Prostate gland (tissue), 2 donors: ENCODE results near the gene MPEG1. TPM values are rescaled to one million over a fixed set of nuclear protein-coding genes. Genes with fewer than 3 reads are reported as not detected.

Source experiments
- DNase-seq: peaks from one replicate; pipeline ENCODE4 v3.0.0-alpha.2; 2019; ENCODE audit warnings: low spot score
- H3K27ac ChIP-seq, 2 donors: fragments of 200-600 bp; sonication (generic); 2 replicates each; pipeline ENCODE4 v1.5.1; 2017 to 2019
- H3K27me3 ChIP-seq: fragments of 200-600 bp; sonication (generic); replicated peaks from 2 replicates; pipeline ENCODE4 v1.5.1; 2019; ENCODE audit not compliant: insufficient read depth
- H3K36me3 ChIP-seq, 2 donors: fragments of 200-600 bp; sonication (generic); 1 replicate in 1 of 2; 2 replicates in 1 of 2; pipeline versions ENCODE4 v1.5.1 to v1.8.1; 2017 to 2019
- H3K4me1 ChIP-seq: fragments of 200-600 bp; sonication (generic); replicated peaks from 2 replicates; pipeline ENCODE4 v1.5.1; 2019
- H3K4me3 ChIP-seq, 2 donors: fragments of 200-600 bp; sonication (generic); 2 replicates each; pipeline ENCODE4 v1.5.1; 2017 to 2019
- H3K9me3 ChIP-seq: fragments of 200-600 bp; sonication (generic); 2 replicates; pipeline ENCODE4 v1.5.1; 2017
- CTCF ChIP-seq, 4 experiments: fragments of 200-600 bp in 2 of 4; fragments of 450-650 bp in 2 of 4; sonication (generic) in 2 of 4; IDR thresholded peaks; 1 replicate in 3 of 4; 2 replicates in 1 of 4; pipeline ENCODE4 v1.5.1; 2016 to 2019; ENCODE audit warnings: antibody characterized with exemption in 4 of 4, mild to moderate bottlenecking in 2 of 4, moderate library complexity in 2 of 4
- POLR2A ChIP-seq: fragments of 450-650 bp; IDR thresholded peaks from one replicate; pipeline ENCODE4 v1.6.1; 2016; ENCODE audit warnings: antibody characterized with exemption, mild to moderate bottlenecking
- POLR2AphosphoS5 ChIP-seq: sonication (generic); formaldehyde crosslinking; IDR thresholded peaks from one replicate; pipeline ENCODE4 v1.6.1; 2017; ENCODE audit warnings: antibody characterized with exemption
- WGBS: methylation state at CpG from one replicate; pipeline ENCODE4 v1.1.5; 2018; 5-methylcytosine and 5-hydroxymethylcytosine counted together
- intact Hi-C: fragments of 100-400 bp; cut with DNase I; formaldehyde crosslinking; loops from one replicate; pipeline ENCODE4 v1.14.2; 2022
- total RNA-seq, 2 donors: library from RNA; depleted of rRNA; stranded (reverse); fragments of >200 nt; gene quantifications; one replicate each; pipeline ENCODE4 v1.1.0, GENCODE V29; 2016

Gene MPEG1
- total RNA-seq, 2 donors from 2014 or later, result 3.2 to 8.2 TPM

- no peak for TF ChIP-seq CTCF (IDR thresholded peaks at IDR 0.05)
- TF ChIP-seq POLR2A, result no peak
- TF ChIP-seq POLR2AphosphoS5, result no peak
- Histone ChIP-seq H3K4me1 (no peaks in the 10 kb centered on the region), H3K27ac (no peak overlapping the region), H3K9me3 (no peaks in the 10 kb centered on the region), H3K36me3 (no peaks in the 10 kb centered on the region), H3K4me3 (no peak overlapping the region), H3K27me3 (no peaks in the 10 kb centered on the region)
- DNase-seq, result no peak
- WGBS, result 48% methylated on average over 8 of the region's 8 CpGs
- intact Hi-C loops, result no loop called here
These were observed 42.6 kb upstream of the MPEG1 start for GRCh38 chr11:59255281-59255680.

DNA sequence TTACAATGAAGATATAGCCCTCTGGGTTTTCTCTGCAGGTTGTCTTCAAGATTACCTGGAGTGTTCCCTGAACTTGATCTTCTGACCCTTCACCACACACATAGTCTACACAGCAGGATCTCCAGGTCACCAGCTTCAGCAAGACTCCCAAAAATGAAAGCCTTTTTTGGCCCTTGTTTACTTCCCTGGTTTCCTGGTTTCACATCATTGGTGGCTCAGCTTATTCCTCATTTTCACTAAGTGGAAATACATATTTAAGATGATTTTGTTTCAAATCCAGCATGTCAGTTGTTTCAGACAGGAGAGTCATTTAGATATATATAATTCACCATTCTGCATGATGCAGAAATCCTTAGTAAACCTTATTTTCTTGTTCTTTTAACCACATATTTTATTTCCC lies 41.6 kb upstream of the MPEG1 start:
- no peak for DNase-seq
- Histone ChIP-seq H3K27me3 (no peaks in the 10 kb centered on the region), H3K9me3 (no peaks in the 10 kb centered on the region), H3K36me3 (no peaks in the 10 kb centered on the region), H3K4me1 (no peaks in the 10 kb centered on the region), H3K4me3 (no peak overlapping the region), H3K27ac (no peak overlapping the region)
- intact Hi-C loops, result no loop called here
- TF ChIP-seq POLR2AphosphoS5 (no peak), POLR2A (no peak), CTCF (IDR thresholded peaks at IDR 0.05) (no peak)

DNA sequence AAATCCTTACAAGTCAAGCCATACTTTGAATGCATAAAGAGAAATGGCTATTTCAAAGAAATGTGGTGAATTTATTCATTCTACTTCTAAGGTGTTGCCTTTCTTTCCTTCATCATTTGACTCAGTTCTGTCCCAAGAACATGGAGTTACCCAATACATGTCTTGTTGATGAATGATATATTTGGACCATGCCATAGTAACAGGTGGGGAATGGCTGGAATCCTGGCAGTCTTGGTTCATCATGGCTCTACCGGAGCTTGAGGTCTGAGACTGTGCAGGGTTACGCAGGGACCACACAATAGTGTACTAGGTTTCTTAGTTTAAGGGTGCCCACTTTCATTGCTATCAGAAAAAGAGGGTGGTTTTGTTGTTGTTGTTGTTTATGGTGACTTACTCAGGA lies 40.3 kb upstream of the MPEG1 start:
- intact Hi-C loops, result no loop called here
- no peaks in the 10 kb centered on the region for H3K9me3 ChIP-seq
- no peak for DNase-seq
- WGBS, result 91% methylated on average over 2 of the region's 2 CpGs
- no peak overlapping the region for H3K4me3 ChIP-seq
- H3K27me3 ChIP-seq, result no peaks in the 10 kb centered on the region
- no peak overlapping the region for H3K27ac ChIP-seq
- no peak for TF ChIP-seq POLR2A
- TF ChIP-seq CTCF (IDR thresholded peaks at IDR 0.05), result no peak
- no peak for TF ChIP-seq POLR2AphosphoS5
- no peaks in the 10 kb centered on the region for H3K4me1 ChIP-seq
- H3K36me3 ChIP-seq, result no peaks in the 10 kb centered on the region

- TF ChIP-seq POLR2AphosphoS5 (no peak), CTCF (IDR thresholded peaks at IDR 0.05) (no peak), POLR2A (no peak)
- Histone ChIP-seq H3K4me1 (no peaks in the 10 kb centered on the region), H3K27ac (no peak overlapping the region), H3K4me3 (no peak overlapping the region), H3K27me3 (no peaks in the 10 kb centered on the region), H3K36me3 (no peaks in the 10 kb centered on the region), H3K9me3 (no peaks in the 10 kb centered on the region)
- no peak for DNase-seq
- whole genome bisulfite sequencing, result 85% methylated on average over 7 of the region's 7 CpGs
- intact Hi-C loops, result no loop called here
These were observed 36.8 kb upstream of the MPEG1 start for GRCh38 chr11:59249535-59249934.

DNA sequence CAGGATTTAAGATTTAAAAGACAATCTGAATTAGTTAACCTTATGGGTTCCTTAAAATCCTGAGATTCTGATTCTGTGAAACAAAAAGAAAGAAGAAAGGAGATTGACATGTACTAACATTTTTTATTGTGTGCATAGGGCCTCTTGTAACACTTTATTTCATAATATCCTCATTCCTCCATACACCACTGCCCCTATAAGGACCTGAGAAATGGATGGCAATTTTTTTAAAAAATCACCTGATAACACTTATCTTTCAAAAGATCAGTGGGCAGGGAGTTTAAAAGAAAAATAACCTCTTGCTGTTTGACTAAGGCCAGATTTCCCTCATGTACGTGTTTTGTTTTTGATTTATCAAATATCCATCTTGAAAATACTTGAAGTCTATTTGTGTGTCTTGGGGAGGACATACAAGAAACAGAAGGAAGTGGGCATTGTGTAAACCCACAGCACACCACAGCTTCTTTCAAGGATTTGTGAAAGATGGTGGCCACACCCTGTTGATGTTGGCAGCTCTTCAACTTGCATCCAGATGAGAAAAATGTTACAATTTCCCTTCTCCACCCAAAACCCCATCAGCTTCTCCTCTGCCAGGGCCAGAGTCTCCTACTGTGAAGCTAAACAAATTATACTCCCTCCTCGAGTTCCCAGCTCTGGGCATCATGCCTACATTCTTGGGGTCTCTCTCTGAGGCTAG lies 35.0 kb upstream of the MPEG1 start:
- H3K27ac ChIP-seq, result no peak overlapping the region
- H3K4me1 ChIP-seq, result no peaks in the 10 kb centered on the region
- TF ChIP-seq POLR2AphosphoS5 (no peak), CTCF (IDR thresholded peaks at IDR 0.05) (no peak), POLR2A (no peak)
- no peaks in the 10 kb centered on the region for H3K9me3 ChIP-seq
- H3K36me3 ChIP-seq, result no peaks in the 10 kb centered on the region
- no peaks in the 10 kb centered on the region for H3K27me3 ChIP-seq
- H3K4me3 ChIP-seq, result no peak overlapping the region
- WGBS, result 6% methylated on average over 2 of the region's 2 CpGs
- intact Hi-C loops, result no loop called here
- no peak for DNase-seq
